HG03558 (cell line): ENCODE data around the gene ACOXL.

Experiments used
- ATAC-seq: cut with Tn5 transposase; IDR thresholded peaks from one replicate; pipeline ENCODE4 v1.9.1; 2021; ENCODE audit warnings: moderate number of reproducible peaks; ENCODE audit not compliant: unreplicated experiment; ENCODE audit errors: extremely low read depth

Gene ACOXL

DNA sequence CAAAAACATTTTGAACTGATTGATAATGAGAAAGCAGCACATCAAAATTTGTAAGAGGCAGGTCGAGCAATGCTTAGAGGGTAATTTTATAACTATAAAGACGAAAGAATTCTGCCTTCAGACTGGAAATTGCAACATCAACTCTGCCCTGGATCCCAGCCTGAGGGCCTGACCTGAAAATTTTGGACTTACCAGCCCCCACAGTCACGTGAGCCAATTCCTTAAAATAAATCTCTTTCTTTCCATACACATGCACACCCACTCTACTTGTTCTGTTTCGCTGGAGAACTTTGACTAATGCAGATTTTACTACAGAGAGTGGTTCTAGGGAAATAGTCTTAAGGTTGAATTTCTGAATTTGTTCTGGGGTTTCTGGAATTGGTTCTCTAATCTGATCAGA lies 14.6 kb upstream of the ACOXL start:
- no peak for ATAC-seq

DNA sequence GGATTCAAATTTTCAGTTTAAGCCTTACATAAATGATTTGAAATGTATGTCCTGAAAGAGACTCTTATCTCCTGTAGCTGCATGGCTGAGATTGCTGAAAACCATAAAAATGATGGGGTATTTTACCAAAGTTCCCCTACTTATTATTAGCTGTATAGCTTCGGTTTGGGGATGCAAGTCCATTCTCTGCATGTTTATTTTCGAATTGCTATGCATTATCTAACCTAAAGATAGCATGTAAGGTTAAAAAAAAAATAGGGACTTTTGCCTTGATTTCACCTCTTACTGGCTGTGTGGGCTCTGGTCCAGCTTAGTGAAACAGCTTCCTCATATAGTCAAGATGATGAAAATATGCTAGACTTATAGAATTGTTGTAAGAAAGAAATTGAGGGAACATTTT lies 14.0 kb upstream of the ACOXL start:
- ATAC-seq = no peak

DNA sequence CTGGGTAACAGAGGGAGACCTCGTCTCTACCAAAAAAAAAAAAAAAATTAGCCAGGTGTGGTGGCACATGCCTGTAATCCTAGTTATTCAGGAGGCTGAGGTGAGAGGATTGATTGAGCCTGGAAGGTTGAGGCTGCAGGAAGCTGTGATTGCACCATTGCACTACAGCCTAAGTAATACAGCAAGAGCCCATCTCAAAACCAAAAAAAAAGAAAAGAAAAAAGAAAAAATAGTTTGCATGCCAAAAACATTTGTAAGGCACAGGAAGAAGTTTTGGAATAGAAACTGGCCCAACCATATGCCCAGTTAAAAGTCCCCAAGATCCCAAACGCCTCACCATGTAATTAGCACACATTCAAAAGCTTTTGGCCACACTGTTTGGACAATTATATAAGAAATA lies 13.4 kb upstream of the ACOXL start:
- ATAC-seq = no peak

GRCh38 chr2:110720547-110720946 lies 11.8 kb upstream of the ACOXL start:
- no peak for ATAC-seq

DNA sequence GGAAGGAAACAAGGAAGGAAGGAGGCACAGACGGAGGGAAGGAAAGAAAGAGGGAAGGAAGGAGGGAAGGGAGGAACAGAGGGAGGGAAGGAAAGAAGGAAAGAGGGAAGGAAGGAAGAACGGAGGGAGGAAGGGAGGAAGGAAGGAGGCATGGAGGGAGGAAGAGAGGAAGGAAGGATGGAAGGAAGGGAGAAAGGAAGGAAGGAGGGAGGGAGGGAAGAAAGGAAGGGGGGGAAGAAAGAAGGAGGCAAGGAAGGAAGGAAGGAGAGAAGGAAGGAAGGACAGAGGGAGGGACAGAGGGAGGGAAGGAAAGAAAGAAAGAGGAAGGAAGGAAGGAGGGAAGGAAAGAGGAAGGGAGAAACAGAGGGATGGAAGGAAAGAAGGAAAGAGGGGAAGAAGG lies 7.6 kb upstream of the ACOXL start:
- ATAC-seq = no peak

- no peak for ATAC-seq
Observed at GRCh38 chr2:110725370-110725769, 7.0 kb upstream of the ACOXL start.

DNA sequence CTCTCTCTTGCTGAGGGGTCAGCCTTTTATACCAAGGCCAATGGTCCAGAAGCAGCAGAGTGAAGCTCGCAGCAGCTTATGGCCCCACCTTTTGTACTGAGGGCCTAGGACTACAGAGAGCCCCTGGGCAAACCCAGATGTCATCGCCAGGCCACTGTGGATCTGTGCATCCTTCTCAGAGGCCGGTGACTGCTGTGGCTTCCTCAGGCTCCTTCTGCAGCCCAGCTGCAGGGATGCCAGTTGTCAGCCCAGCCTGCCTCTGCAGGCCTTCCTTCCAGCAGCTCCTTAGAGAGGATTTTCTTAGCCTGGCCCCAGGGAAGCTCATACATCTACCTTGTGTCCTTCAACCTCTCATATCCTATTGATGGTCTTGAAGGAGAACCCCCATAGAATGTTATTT lies 6.5 kb upstream of the ACOXL start:
- ATAC-seq = no peak

GRCh38 chr2:110726285-110726684 lies 6.1 kb upstream of the ACOXL start:
- no peak for ATAC-seq

DNA sequence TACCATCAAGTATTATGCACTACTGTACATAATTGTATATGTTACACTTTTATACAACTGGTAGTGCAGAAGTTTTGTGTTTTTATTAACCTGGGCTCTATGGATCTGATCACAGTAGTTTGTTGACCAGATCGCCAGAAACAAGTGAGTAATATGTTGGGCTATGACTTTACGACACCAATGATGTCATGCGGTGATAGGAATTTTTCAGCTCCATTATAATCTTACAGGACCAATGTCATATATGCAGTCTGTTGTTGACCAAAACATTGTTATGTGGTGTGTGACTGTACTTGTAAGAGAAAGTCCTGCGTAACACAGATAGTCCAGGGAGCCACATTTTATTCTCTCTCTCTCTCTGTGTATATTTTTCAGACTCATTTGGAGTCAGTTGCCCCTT lies 4.5 kb upstream of the ACOXL start:
- ATAC-seq = no peak

- ATAC-seq = no peak
Observed at GRCh38 chr2:110729106-110729505, 3.3 kb upstream of the ACOXL start.

DNA sequence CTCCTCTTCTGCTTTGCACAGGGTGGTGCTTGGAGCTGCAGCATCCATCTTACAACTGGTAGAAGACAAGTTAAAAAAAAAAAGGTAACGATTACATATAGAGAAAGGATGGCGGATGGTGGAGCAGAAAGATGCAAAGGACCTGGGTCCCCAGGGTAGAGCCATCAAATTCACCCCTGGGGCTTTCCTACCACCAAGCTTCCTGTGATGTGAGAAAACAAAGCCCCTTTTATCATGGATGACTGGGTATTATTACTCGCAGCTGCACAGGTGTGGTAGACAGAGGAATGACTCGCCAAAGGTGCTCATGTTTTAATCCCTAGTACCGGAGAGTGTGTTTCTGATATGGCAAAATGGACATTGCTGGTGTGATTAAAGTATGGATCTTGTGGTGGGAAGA lies 1.3 kb upstream of the ACOXL start:
- ATAC-seq = no peak

DNA sequence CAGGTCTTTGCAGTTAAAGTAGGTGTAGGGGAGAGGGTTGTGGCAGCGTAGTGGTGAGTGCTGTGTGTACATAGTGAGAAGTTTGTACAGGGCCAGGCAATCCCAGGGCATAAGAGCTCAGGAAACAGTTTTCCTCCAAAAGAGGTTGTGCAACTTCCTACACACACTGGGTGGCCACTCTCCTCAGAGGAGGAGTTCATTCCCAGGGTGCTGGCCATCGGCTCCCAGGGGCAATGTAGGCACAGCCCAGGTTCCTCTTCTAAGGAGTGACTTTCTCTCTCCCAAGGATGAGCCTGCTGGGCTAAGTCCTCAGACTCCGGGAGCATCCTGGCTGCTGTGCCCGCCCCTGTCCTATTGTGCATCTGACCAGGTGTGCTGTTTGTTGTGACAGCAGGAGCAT lies 3.0 kb downstream of the ACOXL start:
- no peak for ATAC-seq

- ATAC-seq = no peak
Observed at GRCh38 chr2:110737783-110738182, 5.4 kb downstream of the ACOXL start.

- no peak for ATAC-seq
Observed at GRCh38 chr2:110740747-110741349, 8.5 kb downstream of the ACOXL start.

DNA sequence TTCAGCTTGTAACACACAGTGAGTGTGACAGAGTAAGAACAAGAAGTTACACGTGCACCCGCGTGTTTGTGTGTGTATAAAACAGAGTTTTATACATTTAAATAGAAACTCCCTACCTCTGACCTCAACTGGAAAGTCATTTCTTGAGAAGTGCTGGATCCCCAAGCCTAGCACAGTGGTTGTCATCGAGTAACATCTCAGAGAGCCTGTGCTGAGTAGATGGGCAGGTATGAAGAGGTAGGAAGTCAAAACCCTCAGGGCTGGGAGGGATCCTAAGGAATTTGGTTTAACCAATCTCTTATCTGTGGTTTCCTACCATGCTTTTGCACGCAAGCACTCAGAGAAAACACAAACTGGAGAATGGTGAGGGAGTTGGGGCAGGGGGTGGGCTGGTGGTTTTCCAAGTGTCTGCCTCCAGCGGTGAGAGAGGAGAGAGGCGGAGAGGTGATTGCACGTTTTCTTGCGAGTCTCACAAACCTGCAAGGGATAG lies 9.2 kb downstream of the ACOXL start:
- ATAC-seq = no peak

DNA sequence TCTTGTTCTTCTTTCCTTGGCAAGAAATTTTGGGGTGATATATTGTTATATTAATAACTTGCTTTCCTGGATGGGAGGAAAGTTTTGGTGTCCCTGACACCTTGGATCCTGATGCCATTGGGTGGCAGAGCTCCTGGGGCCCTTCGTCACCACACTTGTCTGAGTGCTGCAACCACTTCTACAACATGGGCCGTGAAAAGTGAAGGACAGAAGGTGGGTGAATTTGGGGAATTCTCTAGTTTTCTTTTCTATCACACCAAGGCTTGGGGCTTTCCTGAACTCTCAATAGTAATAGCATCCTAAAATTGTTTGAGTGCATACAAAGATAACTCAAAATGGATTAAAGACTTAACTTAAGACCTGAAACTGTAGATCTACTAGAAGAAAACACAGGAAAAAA lies 10.0 kb downstream of the ACOXL start:
- no peak for ATAC-seq

GRCh38 chr2:110743600-110743999 lies 11.2 kb downstream of the ACOXL start:
- ATAC-seq = no peak

GRCh38 chr2:110744429-110744828 lies 12.1 kb downstream of the ACOXL start:
- no peak for ATAC-seq

- ATAC-seq = no peak
Observed at GRCh38 chr2:110745048-110745447, 12.7 kb downstream of the ACOXL start.

DNA sequence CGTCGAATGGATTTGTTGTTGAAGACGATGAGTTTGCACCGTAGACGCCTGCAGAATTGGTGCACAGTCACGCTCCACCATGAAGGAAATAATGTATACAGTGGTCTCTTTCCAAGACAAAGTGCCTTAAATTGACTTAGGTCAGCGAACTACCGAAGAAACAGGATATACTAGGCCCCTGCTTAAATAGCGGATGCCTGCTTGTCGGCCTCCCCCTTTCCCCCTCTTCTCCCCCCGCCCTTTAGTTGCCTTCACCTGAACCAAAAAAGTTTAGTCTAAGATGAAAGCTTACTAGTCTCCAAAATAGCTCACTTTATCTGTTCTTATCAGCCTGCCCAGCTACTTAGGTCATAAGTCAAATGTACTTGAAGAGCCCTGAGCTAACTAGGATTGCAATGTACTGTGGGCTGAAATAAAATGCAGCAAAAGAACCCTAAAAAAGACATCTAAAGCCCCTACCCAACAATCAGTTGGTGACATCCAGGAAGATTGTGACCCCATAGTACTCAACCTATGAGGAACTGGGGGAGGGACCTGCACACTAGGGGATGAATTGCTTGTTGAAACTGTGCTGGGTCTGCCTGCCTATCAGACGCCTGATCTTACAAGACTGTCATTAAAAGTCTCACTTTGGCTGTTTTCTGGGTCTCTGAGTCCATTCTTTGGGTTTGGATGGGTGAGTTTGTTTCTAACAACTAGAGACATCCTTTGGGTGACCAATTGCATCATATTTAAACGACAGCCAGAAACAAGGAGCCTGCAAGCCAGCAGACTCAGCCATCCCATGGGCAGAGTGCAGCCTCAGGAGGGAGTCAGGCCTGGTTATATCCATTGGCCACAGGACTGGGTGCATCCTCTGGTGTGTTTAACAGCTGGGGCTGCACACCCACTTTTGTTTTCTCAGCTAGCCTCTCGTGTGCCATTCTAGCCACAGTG lies 14.5 kb downstream of the ACOXL start:
- no peak for ATAC-seq
